Endodermal cell (in vitro differentiated cells): ENCODE results near the gene TNFSF10. TPM values are rescaled to one million over a fixed set of nuclear protein-coding genes. Genes with fewer than 3 reads are reported as not detected.

Source experiments
- DNase-seq: peaks from one replicate; pipeline ENCODE4 v3.0.0-alpha.2; 2017
- H3K27ac ChIP-seq: 2 replicates; pipeline ENCODE4 v1.5.1; 2013; ENCODE audit warnings: mild to moderate bottlenecking, low read depth, low read length, moderate library complexity
- H3K27me3 ChIP-seq: 2 replicates; pipeline ENCODE4 v1.6.1; 2013; ENCODE audit warnings: mild to moderate bottlenecking, low read length, moderate library complexity; ENCODE audit not compliant: insufficient read depth, control insufficient read depth, poor library complexity, severe bottlenecking
- H3K36me3 ChIP-seq: 2 replicates; pipeline ENCODE4 v1.7.0; 2013; ENCODE audit warnings: mild to moderate bottlenecking, low read length, moderate library complexity; ENCODE audit not compliant: control insufficient read depth, insufficient read depth
- H3K4me1 ChIP-seq: one replicate; pipeline ENCODE4 v1.7.0; 2013; ENCODE audit warnings: low read length; ENCODE audit not compliant: control insufficient read depth, insufficient read depth
- H3K4me3 ChIP-seq: 2 replicates; pipeline ENCODE4 v1.5.1; 2013; ENCODE audit warnings: mild to moderate bottlenecking, low read length, moderate library complexity
- H3K9ac ChIP-seq: 2 replicates; pipeline ENCODE4 v1.6.1; 2013; ENCODE audit warnings: mild to moderate bottlenecking, low read length, moderate library complexity; ENCODE audit not compliant: poor library complexity, severe bottlenecking; ENCODE audit errors: extremely low read depth
- H3K9me3 ChIP-seq: 2 replicates; pipeline ENCODE4 v1.6.1; 2013; ENCODE audit warnings: mild to moderate bottlenecking, low read length, moderate library complexity; ENCODE audit not compliant: control insufficient read depth
- H3K27ac Mint-ChIP-seq: 2 replicates; pipeline ENCODE4 v1.8.0; 2020; ENCODE audit warnings: mixed read lengths
- H3K27me3 Mint-ChIP-seq: 2 replicates; pipeline ENCODE4 v1.8.0; 2021; ENCODE audit warnings: mild to moderate bottlenecking, mixed read lengths; ENCODE audit not compliant: insufficient read depth
- H3K36me3 Mint-ChIP-seq: 2 replicates; pipeline ENCODE4 v1.8.0; 2020; ENCODE audit warnings: low read depth, mixed read lengths
- H3K4me1 Mint-ChIP-seq: 2 replicates; pipeline ENCODE4 v1.8.0; 2020; ENCODE audit warnings: mixed read lengths
- H3K4me3 Mint-ChIP-seq: 2 replicates; pipeline ENCODE4 v1.8.0; 2020; ENCODE audit warnings: mild to moderate bottlenecking, moderate library complexity, mixed read lengths
- H3K9me3 Mint-ChIP-seq: 2 replicates; pipeline ENCODE4 v1.8.0; 2020; ENCODE audit warnings: mild to moderate bottlenecking, mixed read lengths
- WGBS, 2 experiments: methylation state at CpG; one replicate each; pipeline versions ENCODE4 v1.1.5 to v1.1.7; 2013; ENCODE audit warnings: missing lambda C conversion rate in 2 of 2, mixed read lengths in 1 of 2; ENCODE audit not compliant: insufficient coverage in 1 of 2, insufficient read length in 1 of 2; 5-methylcytosine and 5-hydroxymethylcytosine counted together
- total RNA-seq, 2 donors: library from RNA; stranded (reverse); fragmentation: NEBNext Ultra II Directional in 1 of 2; extraction: Animal tissue kit (Norgen Biotek cat#: 25700) in 1 of 2; gene quantifications; 2 replicates in 1 of 2; 3 replicates in 1 of 2; pipeline ENCODE4 v1.2.1, GENCODE V29; 2021
- TF ChIP-seq, protein P1 (sequence below): fragments of 200-600 bp; sonication (generic); conservative IDR thresholded peaks from 2 replicates; pipeline ENCODE4 v1.5.0; 2021; ENCODE audit warnings: antibody characterized with exemption, mild to moderate bottlenecking

The TNFSF10 gene
- total RNA-seq, 2 donors from 2014 or later = 0.51 TPM; not detected in 1

GRCh38 chr3:172528677-172529076 is 5.4 kb upstream of the TNFSF10 start:
- no peaks in the 10 kb centered on the region for H3K9me3 ChIP-seq
- Mint-ChIP-seq H3K4me3 (no peak overlapping the region), H3K27ac (no peak overlapping the region), H3K36me3 (no peaks in the 10 kb centered on the region), H3K9me3 (no peaks in the 10 kb centered on the region), H3K27me3 (no peaks in the 10 kb centered on the region), H3K4me1 (peaks cover 9% of the 10 kb centered on the region)
- H3K27ac ChIP-seq = no peak overlapping the region
- H3K4me3 ChIP-seq = no peak overlapping the region
- H3K9ac ChIP-seq = no peak overlapping the region
- H3K36me3 ChIP-seq = no peaks in the 10 kb centered on the region
- WGBS, 2 experiments = 90% methylated on average over 3 of the region's 3 CpGs; no CpG with 5 or more reads in 1 of the 2 experiments
- H3K4me1 ChIP-seq = no peaks in the 10 kb centered on the region
- TF ChIP-seq, protein P1, sequence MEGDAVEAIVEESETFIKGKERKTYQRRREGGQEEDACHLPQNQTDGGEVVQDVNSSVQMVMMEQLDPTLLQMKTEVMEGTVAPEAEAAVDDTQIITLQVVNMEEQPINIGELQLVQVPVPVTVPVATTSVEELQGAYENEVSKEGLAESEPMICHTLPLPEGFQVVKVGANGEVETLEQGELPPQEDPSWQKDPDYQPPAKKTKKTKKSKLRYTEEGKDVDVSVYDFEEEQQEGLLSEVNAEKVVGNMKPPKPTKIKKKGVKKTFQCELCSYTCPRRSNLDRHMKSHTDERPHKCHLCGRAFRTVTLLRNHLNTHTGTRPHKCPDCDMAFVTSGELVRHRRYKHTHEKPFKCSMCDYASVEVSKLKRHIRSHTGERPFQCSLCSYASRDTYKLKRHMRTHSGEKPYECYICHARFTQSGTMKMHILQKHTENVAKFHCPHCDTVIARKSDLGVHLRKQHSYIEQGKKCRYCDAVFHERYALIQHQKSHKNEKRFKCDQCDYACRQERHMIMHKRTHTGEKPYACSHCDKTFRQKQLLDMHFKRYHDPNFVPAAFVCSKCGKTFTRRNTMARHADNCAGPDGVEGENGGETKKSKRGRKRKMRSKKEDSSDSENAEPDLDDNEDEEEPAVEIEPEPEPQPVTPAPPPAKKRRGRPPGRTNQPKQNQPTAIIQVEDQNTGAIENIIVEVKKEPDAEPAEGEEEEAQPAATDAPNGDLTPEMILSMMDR = no peak
- DNase-seq = no peak
- no peaks in the 10 kb centered on the region for H3K27me3 ChIP-seq

- no peaks in the 10 kb centered on the region for H3K9me3 ChIP-seq
- Mint-ChIP-seq H3K4me1 (peaks cover 14% of the 10 kb centered on the region), H3K36me3 (no peaks in the 10 kb centered on the region), H3K4me3 (no peak overlapping the region), H3K9me3 (no peaks in the 10 kb centered on the region), H3K27me3 (no peaks in the 10 kb centered on the region), H3K27ac (no peak overlapping the region)
- no peak overlapping the region for H3K9ac ChIP-seq
- H3K36me3 ChIP-seq = no peaks in the 10 kb centered on the region
- no peak overlapping the region for H3K27ac ChIP-seq
- WGBS, 2 experiments = 75 to 90% methylated on average over 1 to 2 of the region's 2 CpGs
- no peak for DNase-seq
- TF ChIP-seq, protein P1 = no peak
- no peaks in the 10 kb centered on the region for H3K4me1 ChIP-seq
- no peak overlapping the region for H3K4me3 ChIP-seq
- H3K27me3 ChIP-seq = no peaks in the 10 kb centered on the region
Measured at GRCh38 chr3:172527306-172527705, 4.1 kb upstream of the TNFSF10 start.

DNA sequence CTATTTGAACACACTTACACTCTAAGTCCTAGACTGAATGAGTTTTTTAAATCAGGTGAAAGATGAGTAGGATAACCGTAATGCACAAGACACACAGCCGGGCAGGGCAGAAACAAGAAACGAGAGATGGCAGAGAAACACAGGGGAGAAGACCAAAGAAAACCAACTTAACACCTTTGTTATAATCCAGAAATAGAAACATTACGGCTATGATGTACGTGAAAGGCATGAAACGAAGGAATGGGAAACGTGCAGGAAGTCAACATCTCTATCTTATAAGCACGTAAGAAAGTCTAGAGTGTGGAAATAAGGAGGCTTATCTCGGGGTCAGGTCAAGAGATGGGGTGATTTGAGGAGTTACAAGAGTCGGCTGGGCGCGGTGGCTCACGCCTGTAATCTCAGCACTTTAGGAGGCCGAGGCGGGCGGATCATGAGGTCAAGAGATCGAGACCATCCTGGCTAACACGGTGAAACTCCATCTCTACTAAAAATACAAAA is 1.9 kb upstream of the TNFSF10 start:
- WGBS, 2 experiments = 93 to 95% methylated on average over 11 to 13 of the region's 18 CpGs
- no peaks in the 10 kb centered on the region for H3K36me3 ChIP-seq
- TF ChIP-seq, protein P1 = no peak
- Mint-ChIP-seq H3K9me3 (no peaks in the 10 kb centered on the region), H3K27me3 (no peaks in the 10 kb centered on the region), H3K36me3 (no peaks in the 10 kb centered on the region), H3K4me3 (no peak overlapping the region), H3K4me1 (peaks cover 8% of the 10 kb centered on the region), H3K27ac (no peak overlapping the region)
- H3K27ac ChIP-seq = no peak overlapping the region
- H3K27me3 ChIP-seq = no peaks in the 10 kb centered on the region
- no peak overlapping the region for H3K9ac ChIP-seq
- no peaks in the 10 kb centered on the region for H3K4me1 ChIP-seq
- H3K9me3 ChIP-seq = no peaks in the 10 kb centered on the region
- DNase-seq = no peak
- H3K4me3 ChIP-seq = no peak overlapping the region
